ENCODE measurements around the gene PAK1IP1.
A peak's percentile ranks its signal among the peaks of the same experiment; 100 is the strongest.
"Not testable (repeated sequence)": the region's sequence is repeated elsewhere in the genome, so short reads cannot be mapped to it uniquely, and the experiment has no call there.

The PAK1IP1 gene

DNA sequence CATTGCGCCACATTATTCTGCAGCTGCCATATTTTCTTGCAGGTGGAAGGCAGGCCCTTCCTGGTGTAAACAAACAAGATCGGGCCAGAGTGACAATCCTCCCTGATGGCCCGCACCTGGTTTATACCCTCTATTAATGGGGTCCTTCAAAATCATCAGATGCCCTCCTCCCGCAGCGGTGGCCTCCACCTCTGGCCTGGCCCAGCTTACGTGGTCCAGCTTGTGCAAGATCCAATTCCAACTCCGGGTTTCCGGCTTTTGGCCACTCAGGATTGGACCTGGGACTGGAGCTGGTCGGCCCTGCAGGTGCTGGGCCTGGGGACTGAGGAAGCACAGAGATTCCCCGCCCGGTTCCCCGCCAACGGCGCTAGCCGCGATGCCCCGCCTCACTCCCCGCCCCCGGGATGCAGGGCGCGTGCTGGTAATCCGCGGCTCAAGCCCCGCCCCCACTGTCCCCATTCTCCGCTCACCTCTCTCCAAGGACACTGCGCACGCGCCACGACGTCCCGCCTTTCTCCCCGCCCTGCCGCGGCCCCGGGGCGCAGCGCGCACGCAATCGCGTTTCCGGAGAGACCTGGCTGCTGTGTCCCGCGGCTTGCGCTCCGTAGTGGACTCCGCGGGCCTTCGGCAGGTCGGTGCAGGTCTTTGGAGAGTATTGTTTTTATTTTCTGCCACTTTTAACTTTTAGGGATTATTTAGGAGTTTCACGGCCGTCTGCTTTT is 52.6 kb downstream of the PAK1IP1 start, which contains the start of gene TMEM14B:
Gene TMEM14B, plus strand, starts transcription at position 555 of the 722 bp plus-strand sequence. CDS start 1,441 bp downstream, outside the sequence.
- peak; percentile 85 for DNase-seq

DNA sequence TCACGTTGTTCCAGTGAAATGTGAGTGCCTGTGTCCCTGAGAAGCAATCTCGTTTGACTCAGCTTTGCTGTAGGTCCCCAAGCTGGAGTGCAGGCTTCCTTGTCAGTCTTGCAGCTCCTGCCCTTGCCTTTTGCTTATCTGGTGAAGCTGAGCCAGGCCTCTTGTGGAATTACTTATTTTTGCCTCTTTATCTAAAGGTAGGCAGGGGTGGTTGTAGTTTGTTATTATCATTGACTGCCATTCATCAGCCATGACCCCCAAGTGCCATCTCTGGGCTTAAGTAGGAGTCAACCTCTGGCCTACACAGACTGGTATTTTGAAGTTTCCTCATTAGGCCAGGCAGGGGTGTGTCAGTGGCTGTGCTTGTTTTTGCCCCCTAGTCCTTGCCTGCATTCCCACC is 55.0 kb downstream of the PAK1IP1 start:
- DNase-seq: no peak

DNA sequence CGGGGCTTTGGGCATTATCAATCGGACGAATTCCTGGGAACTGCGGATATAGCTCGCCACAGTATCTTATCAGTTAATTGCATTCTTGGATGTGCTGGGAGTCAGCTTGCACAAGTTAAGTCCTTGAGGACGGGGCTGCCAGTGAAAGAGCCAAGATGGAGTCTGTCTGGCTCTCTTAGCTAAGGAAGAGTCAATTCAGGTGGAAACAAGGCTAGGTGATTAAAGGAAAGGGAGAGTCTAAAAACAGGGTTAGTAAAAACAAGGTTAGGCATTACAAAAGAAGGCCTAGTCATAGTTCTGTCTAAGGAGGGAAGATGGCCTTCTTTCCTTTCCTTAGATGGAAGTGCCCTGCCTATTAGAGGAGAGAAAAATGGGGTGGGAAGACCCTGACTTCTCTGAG is 55.8 kb downstream of the PAK1IP1 start:
- DNase-seq: not testable (repeated sequence)

DNA sequence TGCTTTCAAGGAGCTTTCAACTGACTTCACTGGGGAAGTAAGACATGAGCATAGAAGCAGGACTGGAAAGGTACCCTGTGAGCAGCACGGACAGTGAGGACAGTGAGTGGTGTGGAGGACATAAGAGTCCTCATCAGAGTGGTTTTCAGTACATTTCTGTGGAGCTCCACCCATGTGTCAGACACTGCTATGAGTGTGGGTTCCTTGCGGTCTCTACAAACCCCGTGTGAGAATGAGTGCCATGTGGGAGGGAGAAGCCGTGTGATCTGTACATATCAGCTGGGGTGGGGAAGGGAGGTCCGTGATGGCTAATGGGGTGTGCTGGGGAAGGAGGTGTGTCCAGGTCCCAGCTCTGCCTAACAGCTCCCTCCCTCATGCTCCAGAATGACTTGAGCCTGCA is 57.0 kb downstream of the PAK1IP1 start:
- not testable (repeated sequence) for DNase-seq

DNA sequence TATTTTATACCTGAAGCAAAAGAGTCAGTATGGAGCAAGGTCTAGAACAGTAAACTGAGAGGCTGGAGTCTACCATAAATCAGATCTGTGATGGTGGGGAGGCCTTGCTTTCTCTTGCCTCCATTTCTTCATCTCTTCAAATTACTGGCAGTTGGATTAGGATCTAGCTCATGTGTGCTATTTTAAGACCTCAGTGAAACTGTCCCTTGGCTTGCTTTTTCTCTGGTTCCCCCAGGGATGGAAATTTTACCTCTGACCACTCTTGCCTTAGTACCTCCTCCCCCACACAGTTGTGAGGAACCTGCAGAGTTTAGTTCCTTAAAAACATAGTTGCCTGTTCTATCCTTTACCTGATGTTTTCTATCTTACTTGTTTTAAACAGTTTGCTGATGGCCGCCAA is 61.3 kb downstream of the PAK1IP1 start:
- no peak for DNase-seq

Data from NCI-H2081 treated with DMSO at 0.1 percent for 48 hours (cell line).